ENCODE data around the gene GPR39.

GPR39 gene

DNA sequence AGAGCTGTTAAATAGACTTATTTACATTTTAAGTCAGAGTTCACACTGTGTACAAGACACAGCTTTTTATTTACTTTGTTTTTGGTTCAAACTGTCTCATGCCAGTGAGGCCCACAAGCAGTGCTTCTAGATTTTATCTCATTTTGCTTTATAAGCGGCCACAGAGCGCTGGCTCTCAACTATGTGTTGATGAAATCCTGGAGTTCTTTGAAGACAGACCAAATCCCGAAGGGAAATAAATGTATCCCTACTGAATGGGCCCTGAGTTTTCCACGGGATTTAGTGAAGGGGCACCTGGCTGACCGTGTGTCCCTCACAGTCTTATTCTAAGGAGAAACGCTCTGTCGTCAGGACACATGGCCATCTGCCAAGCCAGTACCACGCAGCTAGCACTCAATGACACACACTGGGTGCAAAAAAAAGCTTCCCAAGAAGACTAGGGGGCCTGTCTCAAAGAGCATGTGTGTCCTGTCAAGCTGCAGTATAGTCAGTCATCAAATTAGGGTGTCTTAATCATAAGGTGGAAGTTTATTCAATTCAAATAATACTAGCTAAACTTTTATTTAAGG lies 230.0 kb downstream of the GPR39 start:
- no peak overlapping the region for H4K8ac ChIP-seq (ENCODE audit: low read depth, low read length)
- WGBS (ENCODE audit: extremely low coverage, insufficient coverage, insufficient read length) = no CpG with 5 or more reads among the region's 8 CpGs

GRCh38 chr2:132651115-132652045 lies 234.8 kb downstream of the GPR39 start:
- Histone ChIP-seq H2BK120ac (ENCODE audit: insufficient read depth, low read length, poor library complexity) (no peak overlapping the region), H2AFZ (ENCODE audit: insufficient read depth, low read length, poor library complexity) (no peak overlapping the region), H2BK5ac (ENCODE audit: low read depth, low read length, poor library complexity) (no peak overlapping the region), H3K79me2 (ENCODE audit: control insufficient read depth, insufficient read depth, low read length, poor library complexity) (no peaks in the 10 kb centered on the region), H3K18ac (ENCODE audit: low read length) (no peak overlapping the region), H4K91ac (ENCODE audit: low read depth, low read length) (no peak overlapping the region), H3K4me3 (ENCODE audit: low read depth, low read length) (no peak overlapping the region), H3K23ac (ENCODE audit: low read length) (no peak overlapping the region), H3K9ac (ENCODE audit: low read length) (no peak overlapping the region), H4K8ac (ENCODE audit: low read depth, low read length) (no peak overlapping the region), H3K79me1 (ENCODE audit: low read length) (no peaks in the 10 kb centered on the region), H3K27ac (ENCODE audit: low read depth, low read length) (no peak overlapping the region), H3K36me3 (ENCODE audit: control insufficient read depth in 1 of 2, insufficient read depth in 2 of 2, low read length in 2 of 2) (no peaks in the 10 kb centered on the region), H3K9me3 (ENCODE audit: insufficient read depth, low read depth, low read length) (no peaks in the 10 kb centered on the region), H3K4me2 (ENCODE audit: low read length) (no peak overlapping the region), H3K14ac (ENCODE audit: low read length) (no peak overlapping the region), H2AK5ac (ENCODE audit: low read length) (no peak overlapping the region), H2BK12ac (ENCODE audit: low read length) (no peak overlapping the region), H3K4ac (ENCODE audit: low read depth, low read length) (no peak overlapping the region), H3K27me3 (ENCODE audit: insufficient read depth, low read length) (no peaks in the 10 kb centered on the region), H4K12ac (ENCODE audit: low read depth, low read length) (no peak overlapping the region), H3K4me1 (ENCODE audit: control insufficient read depth in 1 of 2, insufficient read depth in 2 of 2, low read length in 2 of 2) (peaks cover 2 to 3% of the 10 kb centered on the region in 2 experiments)
- peak; percentile 11 to 56 for DNase-seq
- WGBS (ENCODE audit: extremely low coverage, insufficient coverage, insufficient read length) = no CpG with 5 or more reads among the region's 12 CpGs

More for the DNA sequence above, 230.0 kb downstream of the GPR39 start:
- no peak overlapping the region for H3K23ac ChIP-seq (ENCODE audit: low read length)
- H2BK120ac ChIP-seq (ENCODE audit: insufficient read depth, low read length, poor library complexity) = no peak overlapping the region
- H3K36me3 ChIP-seq (ENCODE audit: control insufficient read depth in 1 of 2, insufficient read depth in 2 of 2, low read length in 2 of 2) = no peaks in the 10 kb centered on the region
- no peak overlapping the region for H3K4me3 ChIP-seq (ENCODE audit: low read depth, low read length)
- no peak overlapping the region for H3K4ac ChIP-seq (ENCODE audit: low read depth, low read length)
- no peak overlapping the region for H3K4me2 ChIP-seq (ENCODE audit: low read length)
- DNase-seq = no peak
- H2BK5ac ChIP-seq (ENCODE audit: low read depth, low read length, poor library complexity) = no peak overlapping the region
- H3K27ac ChIP-seq (ENCODE audit: low read depth, low read length) = no peak overlapping the region
- no peak overlapping the region for H4K12ac ChIP-seq (ENCODE audit: low read depth, low read length)
- no peaks in the 10 kb centered on the region for H3K9me3 ChIP-seq (ENCODE audit: insufficient read depth, low read depth, low read length)
- H2AK5ac ChIP-seq (ENCODE audit: low read length) = no peak overlapping the region
- H3K14ac ChIP-seq (ENCODE audit: low read length) = no peak overlapping the region
- no peak overlapping the region for H2AFZ ChIP-seq (ENCODE audit: insufficient read depth, low read length, poor library complexity)
- H3K18ac ChIP-seq (ENCODE audit: low read length) = no peak overlapping the region
- H3K9ac ChIP-seq (ENCODE audit: low read length) = no peak overlapping the region
- H3K79me2 ChIP-seq (ENCODE audit: control insufficient read depth, insufficient read depth, low read length, poor library complexity) = no peaks in the 10 kb centered on the region
- no peaks in the 10 kb centered on the region for H3K27me3 ChIP-seq (ENCODE audit: insufficient read depth, low read length)
- peaks cover 2 to 4% of the 10 kb centered on the region in 2 experiments for H3K4me1 ChIP-seq (ENCODE audit: control insufficient read depth in 1 of 2, insufficient read depth in 2 of 2, low read length in 2 of 2)
- peak overlapping the region; percentile 34 for H4K91ac ChIP-seq (ENCODE audit: low read depth, low read length)
- H2BK12ac ChIP-seq (ENCODE audit: low read length) = no peak overlapping the region
- H3K79me1 ChIP-seq (ENCODE audit: low read length) = no peaks in the 10 kb centered on the region

DNA sequence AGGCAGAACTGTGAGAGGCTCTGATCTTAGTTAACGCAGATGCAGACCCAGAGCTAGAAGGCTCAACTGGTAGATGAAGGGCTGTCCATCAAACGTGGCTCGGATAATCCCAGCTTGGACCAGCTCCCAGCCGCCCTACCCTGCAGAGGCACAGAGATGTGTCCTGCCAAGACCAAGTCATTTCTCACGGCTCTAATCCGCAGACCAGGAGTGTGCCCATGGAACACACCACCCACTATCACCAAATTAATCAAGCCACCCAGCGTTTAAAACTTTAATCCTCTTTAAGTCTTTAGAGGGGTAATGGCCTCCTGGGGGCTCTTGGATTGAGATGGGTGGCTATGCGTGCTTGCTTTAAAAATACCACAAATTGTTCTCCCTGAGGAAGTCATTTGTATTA lies 235.9 kb downstream of the GPR39 start:
- Histone ChIP-seq H3K36me3 (ENCODE audit: control insufficient read depth in 1 of 2, insufficient read depth in 2 of 2, low read length in 2 of 2) (no peaks in the 10 kb centered on the region), H2AFZ (ENCODE audit: insufficient read depth, low read length, poor library complexity) (no peak overlapping the region), H3K23ac (ENCODE audit: low read length) (no peak overlapping the region), H3K79me1 (ENCODE audit: low read length) (no peaks in the 10 kb centered on the region), H3K18ac (ENCODE audit: low read length) (no peak overlapping the region), H3K4me1 (ENCODE audit: control insufficient read depth in 1 of 2, insufficient read depth in 2 of 2, low read length in 2 of 2) (no peaks in the 10 kb centered on the region), H4K8ac (ENCODE audit: low read depth, low read length) (no peak overlapping the region), H2BK5ac (ENCODE audit: low read depth, low read length, poor library complexity) (no peak overlapping the region), H3K4me3 (ENCODE audit: low read depth, low read length) (no peak overlapping the region), H4K91ac (ENCODE audit: low read depth, low read length) (no peak overlapping the region), H3K4me2 (ENCODE audit: low read length) (no peak overlapping the region), H2BK12ac (ENCODE audit: low read length) (no peak overlapping the region), H3K27ac (ENCODE audit: low read depth, low read length) (no peak overlapping the region), H3K14ac (ENCODE audit: low read length) (no peak overlapping the region), H3K4ac (ENCODE audit: low read depth, low read length) (no peak overlapping the region), H3K9ac (ENCODE audit: low read length) (no peak overlapping the region), H3K9me3 (ENCODE audit: insufficient read depth, low read depth, low read length) (no peaks in the 10 kb centered on the region), H3K79me2 (ENCODE audit: control insufficient read depth, insufficient read depth, low read length, poor library complexity) (no peaks in the 10 kb centered on the region), H2AK5ac (ENCODE audit: low read length) (no peak overlapping the region), H3K27me3 (ENCODE audit: insufficient read depth, low read length) (no peaks in the 10 kb centered on the region), H4K12ac (ENCODE audit: low read depth, low read length) (no peak overlapping the region), H2BK120ac (ENCODE audit: insufficient read depth, low read length, poor library complexity) (no peak overlapping the region)
- whole genome bisulfite sequencing (ENCODE audit: extremely low coverage, insufficient coverage, insufficient read length) = no CpG with 5 or more reads among the region's 8 CpGs
- no peak for DNase-seq

DNA sequence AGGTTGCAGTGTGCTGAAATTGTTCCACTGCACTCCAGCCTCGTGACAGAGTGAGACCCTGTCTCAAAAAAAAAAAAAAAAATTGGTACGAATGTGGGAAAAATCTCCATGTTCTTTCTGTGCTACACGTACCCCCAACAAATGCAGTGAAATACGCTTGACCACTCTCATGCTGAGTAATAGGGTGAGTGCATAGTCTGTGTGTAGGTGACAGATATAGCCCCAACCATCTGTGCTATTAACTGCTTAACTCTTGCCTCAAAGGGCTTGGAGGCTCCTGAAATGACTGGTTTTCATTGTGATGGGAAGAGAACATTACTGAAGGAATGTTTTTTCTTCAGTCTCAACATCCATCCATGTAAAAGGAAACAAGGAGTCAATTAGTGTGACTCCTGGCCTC lies 237.7 kb downstream of the GPR39 start:
- H3K4me2 ChIP-seq (ENCODE audit: low read length) = no peak overlapping the region
- H3K4me1 ChIP-seq (ENCODE audit: control insufficient read depth in 1 of 2, insufficient read depth in 2 of 2, low read length in 2 of 2) = no peaks in the 10 kb centered on the region
- H4K12ac ChIP-seq (ENCODE audit: low read depth, low read length) = no peak overlapping the region
- no peaks in the 10 kb centered on the region for H3K9me3 ChIP-seq (ENCODE audit: insufficient read depth, low read depth, low read length)
- no CpG with 5 or more reads among the region's 4 CpGs for WGBS (ENCODE audit: extremely low coverage, insufficient coverage, insufficient read length)
- no peaks in the 10 kb centered on the region for H3K79me2 ChIP-seq (ENCODE audit: control insufficient read depth, insufficient read depth, low read length, poor library complexity)
- no peak overlapping the region for H3K9ac ChIP-seq (ENCODE audit: low read length)
- H4K91ac ChIP-seq (ENCODE audit: low read depth, low read length) = no peak overlapping the region
- H3K36me3 ChIP-seq (ENCODE audit: control insufficient read depth in 1 of 2, insufficient read depth in 2 of 2, low read length in 2 of 2) = no peaks in the 10 kb centered on the region
- no peak overlapping the region for H2BK120ac ChIP-seq (ENCODE audit: insufficient read depth, low read length, poor library complexity)
- H3K18ac ChIP-seq (ENCODE audit: low read length) = no peak overlapping the region
- no peak overlapping the region for H4K8ac ChIP-seq (ENCODE audit: low read depth, low read length)
- H2BK12ac ChIP-seq (ENCODE audit: low read length) = no peak overlapping the region
- H3K4me3 ChIP-seq (ENCODE audit: low read depth, low read length) = no peak overlapping the region
- H3K4ac ChIP-seq (ENCODE audit: low read depth, low read length) = no peak overlapping the region
- H2AFZ ChIP-seq (ENCODE audit: insufficient read depth, low read length, poor library complexity) = no peak overlapping the region
- H3K27ac ChIP-seq (ENCODE audit: low read depth, low read length) = no peak overlapping the region
- no peak overlapping the region for H3K14ac ChIP-seq (ENCODE audit: low read length)
- no peaks in the 10 kb centered on the region for H3K27me3 ChIP-seq (ENCODE audit: insufficient read depth, low read length)
- H3K23ac ChIP-seq (ENCODE audit: low read length) = no peak overlapping the region
- no peaks in the 10 kb centered on the region for H3K79me1 ChIP-seq (ENCODE audit: low read length)
- no peak overlapping the region for H2BK5ac ChIP-seq (ENCODE audit: low read depth, low read length, poor library complexity)
- DNase-seq = no peak
- no peak overlapping the region for H2AK5ac ChIP-seq (ENCODE audit: low read length)

Data from trophoblast cell (in vitro differentiated cells and primary cell).